Measurements from ENCODE around the gene IGF2.

DNA sequence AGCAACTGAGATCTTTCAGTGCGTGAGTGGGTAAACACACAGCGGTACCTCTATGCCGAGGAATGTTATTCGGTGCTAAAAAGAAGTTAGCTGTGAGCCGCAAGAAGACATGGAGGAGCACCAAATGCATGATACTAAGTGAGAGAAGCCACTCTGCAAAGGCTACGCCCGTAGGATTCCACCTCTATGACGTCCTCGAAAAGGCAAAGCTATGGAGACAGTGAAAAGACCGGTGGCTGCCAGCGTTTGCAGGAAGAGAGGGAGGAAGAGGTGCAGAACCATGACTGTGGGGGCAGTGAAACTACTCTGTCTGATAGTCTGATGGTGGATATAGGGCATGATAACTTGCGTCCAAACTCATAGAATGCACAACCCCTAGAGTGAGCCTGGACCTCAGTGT is 28.7 kb downstream of the IGF2 start:
- TF ChIP-seq, protein P1, sequence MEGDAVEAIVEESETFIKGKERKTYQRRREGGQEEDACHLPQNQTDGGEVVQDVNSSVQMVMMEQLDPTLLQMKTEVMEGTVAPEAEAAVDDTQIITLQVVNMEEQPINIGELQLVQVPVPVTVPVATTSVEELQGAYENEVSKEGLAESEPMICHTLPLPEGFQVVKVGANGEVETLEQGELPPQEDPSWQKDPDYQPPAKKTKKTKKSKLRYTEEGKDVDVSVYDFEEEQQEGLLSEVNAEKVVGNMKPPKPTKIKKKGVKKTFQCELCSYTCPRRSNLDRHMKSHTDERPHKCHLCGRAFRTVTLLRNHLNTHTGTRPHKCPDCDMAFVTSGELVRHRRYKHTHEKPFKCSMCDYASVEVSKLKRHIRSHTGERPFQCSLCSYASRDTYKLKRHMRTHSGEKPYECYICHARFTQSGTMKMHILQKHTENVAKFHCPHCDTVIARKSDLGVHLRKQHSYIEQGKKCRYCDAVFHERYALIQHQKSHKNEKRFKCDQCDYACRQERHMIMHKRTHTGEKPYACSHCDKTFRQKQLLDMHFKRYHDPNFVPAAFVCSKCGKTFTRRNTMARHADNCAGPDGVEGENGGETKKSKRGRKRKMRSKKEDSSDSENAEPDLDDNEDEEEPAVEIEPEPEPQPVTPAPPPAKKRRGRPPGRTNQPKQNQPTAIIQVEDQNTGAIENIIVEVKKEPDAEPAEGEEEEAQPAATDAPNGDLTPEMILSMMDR (IDR thresholded peaks at IDR 0.05), result no peak
- TF ChIP-seq POLR2AphosphoS5 (IDR thresholded peaks at IDR 0.05) (no peak), POLR2A (IDR thresholded peaks at IDR 0.05) (no peak)
